GM18870 (cell line): ENCODE data around the gene ITPK1.

ENCODE experiments used
- ATAC-seq: cut with Tn5 transposase; IDR thresholded peaks from one replicate; pipeline ENCODE4 v1.9.1; 2021; ENCODE audit warnings: moderate library complexity; ENCODE audit not compliant: unreplicated experiment

ITPK1 gene

DNA sequence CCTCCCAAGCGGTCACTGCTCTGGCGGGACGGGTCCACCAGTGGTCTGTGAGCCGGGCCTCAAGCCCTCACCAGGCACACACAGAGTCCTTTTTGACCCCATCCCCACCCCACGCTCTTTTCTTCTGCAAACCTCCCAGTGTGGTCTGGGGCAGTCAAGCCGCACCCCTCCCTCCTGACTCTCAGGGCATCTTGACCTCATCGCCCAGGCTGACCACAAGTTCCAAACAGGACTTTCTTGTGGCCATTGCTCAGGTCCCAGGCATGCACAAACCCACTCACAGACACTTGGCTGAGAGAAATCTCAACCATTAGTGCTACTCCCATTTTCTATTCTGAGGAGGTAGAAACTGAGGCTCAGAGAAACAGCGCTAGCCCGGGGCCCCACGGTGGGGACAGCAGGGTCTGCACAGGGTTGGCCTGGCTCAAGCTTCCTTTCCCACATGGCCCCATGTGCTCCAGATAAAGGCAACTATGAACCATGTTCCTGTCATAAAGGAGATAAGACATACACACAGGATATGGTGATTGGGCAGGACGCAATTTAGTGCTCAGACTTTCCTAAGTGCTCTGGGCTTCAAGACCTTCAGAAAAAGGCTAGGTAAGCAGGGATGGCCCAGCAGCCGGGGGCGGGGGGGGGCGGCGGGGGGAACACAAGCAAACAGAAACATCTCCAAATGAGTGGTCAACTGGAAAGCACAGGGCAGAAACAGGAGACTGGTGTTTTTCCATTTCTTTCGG, 69.6 kb downstream of the ITPK1 start:
- no peak for ATAC-seq

DNA sequence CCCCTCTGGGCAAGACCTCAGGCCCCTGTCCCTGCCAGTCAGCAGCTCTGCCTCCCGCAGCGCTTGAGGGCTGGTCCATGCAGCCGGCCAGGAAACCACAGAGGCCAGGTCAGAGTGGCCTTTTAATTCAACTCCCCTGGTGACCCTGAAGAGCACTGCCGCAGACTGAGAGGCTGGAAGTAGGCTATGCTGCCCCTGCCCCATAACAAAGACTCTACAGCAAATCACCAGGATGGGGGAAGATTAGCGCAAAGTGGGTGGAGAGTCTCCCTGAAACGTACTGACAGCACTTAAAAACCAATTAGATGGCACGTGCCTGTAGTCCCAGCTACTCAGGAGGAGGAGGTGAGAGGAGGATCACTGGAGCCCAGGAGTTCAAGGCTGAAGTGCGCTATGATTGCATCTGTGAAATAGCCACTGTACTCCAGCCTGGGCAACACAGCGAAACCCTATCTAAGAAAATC, 70.5 kb downstream of the ITPK1 start:
- ATAC-seq, result no peak

DNA sequence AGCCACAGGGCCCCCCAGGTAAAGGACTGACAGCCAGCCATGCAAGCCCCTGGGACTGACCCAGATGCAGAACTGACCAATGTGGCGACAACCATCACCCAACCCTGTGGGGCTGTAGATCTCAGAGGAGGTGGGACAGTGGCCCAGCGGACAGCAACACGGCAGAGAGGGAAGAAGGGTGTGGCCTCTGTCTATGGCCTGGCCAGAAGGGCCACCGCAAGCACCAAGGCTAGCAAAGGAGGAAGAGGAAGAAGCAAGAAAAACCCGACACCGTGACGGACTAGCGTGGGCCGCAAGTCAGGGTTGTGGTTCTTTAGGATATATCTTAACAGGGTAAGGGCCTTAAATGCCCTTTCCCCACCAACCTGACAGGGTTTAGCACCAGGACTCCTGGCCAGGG, 71.2 kb downstream of the ITPK1 start:
- no peak for ATAC-seq

DNA sequence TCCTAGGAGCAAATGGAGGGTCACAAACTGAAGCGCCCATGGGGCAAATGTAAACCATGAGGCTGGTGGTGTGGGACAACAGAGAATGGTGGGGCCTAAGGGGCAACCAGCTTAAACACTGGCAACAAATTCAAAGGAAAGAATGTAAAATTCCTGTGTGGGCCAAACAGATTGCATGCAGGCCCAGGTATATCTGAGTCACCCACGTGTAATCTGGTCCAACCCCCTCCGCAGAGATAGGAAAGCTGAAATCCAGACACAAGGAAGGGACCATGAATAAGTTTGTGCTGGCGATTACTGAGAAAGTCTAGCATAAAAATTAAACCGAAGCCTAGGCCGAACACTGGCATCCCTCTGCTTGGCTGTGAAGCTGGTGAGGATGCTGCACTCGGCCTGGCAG, 71.6 kb downstream of the ITPK1 start:
- no peak for ATAC-seq

DNA sequence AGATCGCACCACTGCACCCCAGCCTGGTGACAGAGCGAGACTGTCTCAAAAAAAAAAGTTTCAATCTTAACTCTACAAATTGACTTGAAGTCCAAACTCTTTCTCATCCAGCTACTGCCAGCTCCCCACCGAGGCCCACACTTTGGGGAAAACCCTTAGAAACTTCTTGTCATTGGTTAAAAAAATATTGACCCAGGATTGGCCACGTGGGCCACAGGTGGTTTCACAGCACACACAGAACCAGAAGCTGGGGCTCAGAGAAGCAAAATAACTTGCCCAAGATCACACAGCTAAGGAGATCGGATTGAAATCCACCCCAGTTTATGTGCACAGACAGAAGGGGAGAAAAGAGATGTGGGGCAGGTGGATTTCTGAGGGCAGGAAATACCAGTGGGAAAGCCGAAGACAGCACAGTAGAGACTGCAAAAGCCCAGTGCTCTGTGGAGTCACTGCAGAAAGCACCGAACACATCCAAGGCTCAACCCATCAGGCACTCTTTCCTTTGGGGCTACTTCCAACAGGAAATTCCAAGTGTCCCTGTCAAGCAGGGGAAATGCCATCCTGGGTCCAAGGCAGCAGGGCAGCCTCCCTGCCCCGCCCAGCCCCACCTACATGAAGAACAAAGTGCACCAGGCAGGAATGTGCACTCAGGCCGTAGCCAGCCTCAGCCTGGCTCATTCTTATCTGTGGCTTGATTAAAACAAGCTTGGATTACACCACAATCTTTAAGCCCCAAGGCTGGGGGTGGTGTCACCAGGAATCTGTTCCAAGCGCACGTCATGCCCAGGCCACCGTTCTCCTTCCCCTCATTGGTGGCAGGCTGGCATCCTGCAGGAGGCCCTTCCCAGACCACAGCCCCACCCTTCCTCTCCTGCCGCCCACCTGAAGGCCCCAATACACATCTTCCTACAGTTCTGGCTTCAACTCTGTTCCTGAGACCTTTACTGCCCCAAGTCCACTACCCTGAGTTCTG, 72.5 kb downstream of the ITPK1 start:
- no peak for ATAC-seq

DNA sequence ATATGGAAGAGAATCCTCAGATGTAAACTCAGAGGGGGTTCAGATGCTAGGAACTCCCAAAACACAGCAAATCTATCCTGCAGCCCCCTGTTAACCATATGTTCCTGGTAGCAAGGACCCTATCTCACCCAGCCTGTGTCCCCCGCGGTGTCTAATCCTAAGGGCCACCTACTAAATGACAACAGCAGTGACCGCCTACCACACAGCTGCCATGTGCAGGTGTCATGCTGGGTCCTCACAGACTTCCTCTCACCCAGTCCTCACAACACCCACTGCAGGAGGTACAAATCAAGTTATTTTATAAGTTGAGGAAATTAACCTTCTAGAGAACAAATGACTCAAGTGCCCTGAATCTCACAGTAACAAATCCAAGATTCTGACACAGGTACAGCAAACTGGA, 73.9 kb downstream of the ITPK1 start:
- ATAC-seq, result no peak

DNA sequence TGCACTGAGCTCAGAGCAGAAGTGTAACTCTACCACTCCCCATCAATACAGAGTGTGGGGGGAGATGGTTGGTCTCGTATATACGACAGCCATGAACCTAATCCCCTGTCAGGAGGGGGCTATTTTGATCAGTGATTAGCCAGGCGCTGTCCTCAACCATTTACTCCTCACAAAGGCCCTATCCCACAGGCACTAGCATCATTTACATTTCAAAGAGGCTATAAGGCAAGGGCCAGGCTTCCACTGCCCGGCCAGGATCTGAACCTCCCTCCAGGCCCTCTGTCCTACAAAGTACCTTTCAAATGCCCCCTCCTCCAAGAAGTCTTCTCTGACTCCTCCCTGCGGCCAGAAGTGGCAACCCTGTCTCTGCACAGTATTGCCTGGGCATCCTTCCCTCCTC, 74.7 kb downstream of the ITPK1 start:
- ATAC-seq, result no peak

DNA sequence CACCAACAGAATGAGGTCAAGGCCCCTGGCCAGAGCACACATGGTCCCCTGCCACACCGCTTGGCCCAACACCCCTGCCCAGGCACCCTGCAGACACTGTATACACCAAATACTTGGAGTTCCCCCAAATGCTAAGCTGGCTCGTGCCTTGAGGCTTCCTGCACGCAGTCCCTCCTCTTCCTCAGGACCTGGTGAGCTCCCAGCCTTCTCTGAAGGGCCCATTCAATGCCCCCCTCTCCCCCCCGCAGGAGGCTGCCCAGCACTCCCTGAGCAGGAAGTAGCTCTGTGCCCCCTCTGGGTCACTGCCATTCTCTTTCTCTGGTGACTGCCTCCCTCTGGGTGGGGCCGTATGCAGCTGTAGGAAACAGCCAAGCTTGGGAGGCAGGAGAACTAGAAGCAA, 75.3 kb downstream of the ITPK1 start:
- no peak for ATAC-seq

DNA sequence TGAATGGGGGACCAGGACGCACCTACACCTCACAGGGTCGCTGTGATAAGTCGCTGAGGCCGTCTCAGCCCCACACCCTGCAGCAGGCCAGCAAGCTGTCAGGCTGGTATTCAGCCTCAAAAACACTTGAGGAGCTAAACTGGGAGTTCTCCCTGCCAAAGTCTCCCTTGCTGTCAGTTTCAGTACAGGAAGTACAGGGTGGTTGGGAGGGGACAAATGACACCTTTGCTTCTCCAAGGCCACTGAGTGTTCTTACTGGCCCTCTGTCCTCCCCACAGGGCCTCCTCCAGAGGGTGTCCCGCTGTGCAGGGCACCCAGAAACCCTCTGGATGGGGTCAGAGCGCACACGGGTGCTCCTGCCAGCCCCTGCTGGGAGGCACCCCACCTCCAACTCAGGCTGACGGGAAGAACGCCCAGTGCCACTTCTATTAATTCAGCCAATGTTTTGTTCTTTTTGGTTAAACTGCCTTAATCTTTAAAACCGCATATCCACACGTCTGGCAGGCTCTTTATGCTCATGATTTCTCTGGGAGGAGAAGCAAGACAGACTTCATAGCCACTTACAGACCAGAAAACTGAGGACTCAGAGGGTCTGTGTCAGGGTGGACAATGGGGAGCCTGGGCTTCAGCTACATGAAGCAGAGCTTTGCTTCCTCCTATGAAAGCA, 75.9 kb downstream of the ITPK1 start:
- ATAC-seq, result no peak

DNA sequence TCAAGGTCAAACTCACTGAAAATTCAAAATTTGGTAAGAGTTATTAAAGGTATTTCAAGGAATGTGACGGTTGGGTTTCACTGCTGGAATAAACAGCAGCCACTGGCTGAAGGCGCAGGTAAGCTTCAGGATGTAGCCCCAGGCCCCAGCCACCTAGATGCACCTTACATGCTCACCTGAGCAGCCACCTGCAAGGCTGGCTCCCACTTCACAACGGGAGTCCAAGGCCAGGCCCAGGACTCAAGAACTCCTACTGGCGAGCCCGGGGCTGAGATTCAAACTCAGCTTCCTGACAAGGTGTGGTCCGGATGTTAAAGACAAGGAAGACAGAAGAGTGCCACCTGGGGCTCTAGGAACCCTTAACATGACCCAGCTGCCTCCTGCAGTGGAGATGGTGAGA, 78.4 kb downstream of the ITPK1 start:
- no peak for ATAC-seq

DNA sequence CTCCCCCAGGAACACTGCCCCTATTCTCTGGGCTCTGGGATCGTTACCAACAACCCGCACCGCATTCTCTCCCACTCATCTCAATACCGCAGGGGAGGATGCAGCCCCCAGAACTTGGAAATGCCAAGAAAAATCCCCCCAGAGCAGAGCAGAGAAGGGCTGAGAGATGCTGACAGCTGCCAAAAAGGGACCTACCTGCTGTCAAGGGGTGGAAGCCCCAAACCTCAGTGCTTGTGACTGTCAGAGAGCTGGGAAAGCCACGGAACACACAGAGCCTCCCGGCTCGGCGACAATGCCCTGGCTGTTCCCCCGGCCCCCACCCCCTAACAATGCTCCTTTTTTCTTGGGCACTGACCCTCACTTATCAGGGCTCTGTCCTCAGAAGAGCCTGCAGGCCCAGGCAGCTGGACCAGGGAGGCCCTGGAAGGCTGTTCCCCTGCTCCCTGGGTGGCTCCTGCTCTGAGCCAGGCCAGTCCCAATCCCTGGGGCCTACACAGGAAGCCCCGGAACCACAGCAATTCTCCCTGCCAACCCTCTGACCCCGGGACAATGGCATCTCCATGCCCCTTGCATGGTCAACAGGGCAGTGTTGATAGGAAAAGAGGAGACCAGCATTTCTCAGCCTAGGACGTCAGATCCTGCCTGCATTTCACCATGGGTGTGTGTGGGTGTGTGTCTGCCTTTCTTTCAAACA, 78.9 kb downstream of the ITPK1 start:
- no peak for ATAC-seq

DNA sequence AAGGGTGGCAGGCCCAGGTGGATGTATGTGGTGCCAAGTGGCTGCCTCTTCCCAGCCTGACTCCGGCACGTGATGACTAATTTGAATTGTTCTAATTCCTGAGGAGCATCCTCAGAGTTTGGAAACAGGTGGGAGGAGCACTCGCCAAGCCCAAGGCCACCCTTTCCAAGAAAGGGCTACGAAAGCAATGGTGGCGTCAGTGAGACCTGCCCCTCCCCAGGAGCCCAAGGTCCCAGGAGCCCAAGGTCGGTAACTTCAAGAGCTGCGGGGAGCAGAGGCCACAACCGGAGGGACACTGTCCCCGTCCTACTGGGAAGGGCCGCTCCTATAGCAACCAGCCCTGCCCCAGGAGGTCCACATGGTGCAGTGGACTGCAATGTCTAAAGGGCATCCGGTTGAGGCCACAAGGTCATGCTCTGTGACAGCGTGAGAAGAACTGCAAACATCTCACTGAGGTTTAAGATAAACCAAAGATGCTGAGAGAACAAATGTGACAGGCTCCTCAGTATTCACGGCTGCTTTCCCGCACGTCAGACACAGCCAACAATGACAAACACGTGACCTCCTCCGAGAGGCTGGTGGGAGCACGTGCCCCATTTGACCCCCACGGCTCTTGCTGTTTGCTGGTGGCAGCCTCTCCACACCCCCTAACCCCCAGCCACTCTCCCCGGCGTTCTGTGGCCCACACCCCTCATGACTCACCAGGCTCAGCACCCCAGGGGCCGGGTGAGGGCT, 79.6 kb downstream of the ITPK1 start:
- ATAC-seq, result no peak

DNA sequence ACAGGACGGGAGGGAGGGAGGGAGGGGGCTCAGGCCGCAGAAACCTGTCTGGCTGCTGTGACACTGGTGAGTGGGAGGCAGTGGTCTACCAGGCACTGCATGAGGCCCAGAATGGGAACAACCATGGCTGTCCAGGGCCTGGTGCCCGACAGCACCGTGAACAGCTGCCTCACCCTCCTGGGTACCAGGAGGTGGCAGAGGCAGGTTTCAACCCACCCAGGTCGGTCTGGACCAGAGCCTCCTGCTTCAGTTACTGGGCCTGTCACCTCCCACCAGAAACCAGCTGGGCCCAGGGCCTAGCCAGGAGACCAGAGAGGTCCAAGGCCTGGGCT, 80.2 kb downstream of the ITPK1 start:
- ATAC-seq, result no peak

DNA sequence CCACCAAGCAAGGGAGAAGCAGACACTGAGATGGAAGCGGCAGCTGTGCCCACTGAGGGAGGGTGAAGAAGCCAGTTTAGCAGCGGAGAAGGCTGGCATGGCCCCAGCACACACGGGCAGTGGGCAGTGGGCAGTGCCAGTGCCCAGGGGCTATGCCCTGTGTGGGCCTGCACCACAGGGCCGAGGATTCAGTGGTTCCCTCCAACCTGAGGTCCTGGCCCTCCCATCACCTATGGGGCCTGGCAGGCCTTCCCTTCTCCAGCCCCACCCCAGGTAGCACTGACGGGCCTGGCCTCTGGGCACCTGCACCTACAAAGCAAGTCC, 81.1 kb downstream of the ITPK1 start:
- no peak for ATAC-seq

DNA sequence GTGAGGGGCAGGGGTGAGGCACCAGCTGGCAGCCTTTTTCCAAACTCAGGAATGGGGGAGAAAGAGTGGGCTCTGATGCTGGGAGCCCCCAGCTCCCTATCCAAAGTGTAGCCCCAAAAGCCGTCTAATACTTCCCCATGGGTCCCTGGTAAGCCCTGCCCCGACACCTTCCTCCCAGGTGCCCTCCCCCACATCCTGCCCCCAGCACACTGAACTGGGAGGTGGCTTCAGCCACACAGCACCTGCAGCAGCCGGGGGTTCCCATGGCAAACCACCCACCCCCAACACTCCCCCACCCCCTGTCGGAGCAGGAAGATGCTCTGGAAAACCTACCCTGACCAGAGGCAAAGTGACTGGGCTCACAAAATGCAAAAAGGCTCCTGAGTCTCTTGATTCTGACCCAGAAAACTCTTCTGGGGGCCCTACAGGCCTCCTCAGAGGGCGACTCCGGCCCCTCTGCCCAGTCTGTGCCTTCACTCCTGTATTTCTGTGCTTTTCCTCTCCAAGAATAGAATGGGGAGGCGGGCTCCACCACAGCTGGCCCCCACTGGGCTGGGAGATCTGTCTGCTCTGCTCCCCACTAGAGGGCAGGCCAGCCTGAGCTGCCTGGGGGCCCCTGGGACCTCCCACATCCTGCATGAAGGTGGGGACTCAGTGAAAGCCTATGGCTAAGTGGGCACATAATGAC, 81.6 kb downstream of the ITPK1 start:
- ATAC-seq, result peak; percentile 61

DNA sequence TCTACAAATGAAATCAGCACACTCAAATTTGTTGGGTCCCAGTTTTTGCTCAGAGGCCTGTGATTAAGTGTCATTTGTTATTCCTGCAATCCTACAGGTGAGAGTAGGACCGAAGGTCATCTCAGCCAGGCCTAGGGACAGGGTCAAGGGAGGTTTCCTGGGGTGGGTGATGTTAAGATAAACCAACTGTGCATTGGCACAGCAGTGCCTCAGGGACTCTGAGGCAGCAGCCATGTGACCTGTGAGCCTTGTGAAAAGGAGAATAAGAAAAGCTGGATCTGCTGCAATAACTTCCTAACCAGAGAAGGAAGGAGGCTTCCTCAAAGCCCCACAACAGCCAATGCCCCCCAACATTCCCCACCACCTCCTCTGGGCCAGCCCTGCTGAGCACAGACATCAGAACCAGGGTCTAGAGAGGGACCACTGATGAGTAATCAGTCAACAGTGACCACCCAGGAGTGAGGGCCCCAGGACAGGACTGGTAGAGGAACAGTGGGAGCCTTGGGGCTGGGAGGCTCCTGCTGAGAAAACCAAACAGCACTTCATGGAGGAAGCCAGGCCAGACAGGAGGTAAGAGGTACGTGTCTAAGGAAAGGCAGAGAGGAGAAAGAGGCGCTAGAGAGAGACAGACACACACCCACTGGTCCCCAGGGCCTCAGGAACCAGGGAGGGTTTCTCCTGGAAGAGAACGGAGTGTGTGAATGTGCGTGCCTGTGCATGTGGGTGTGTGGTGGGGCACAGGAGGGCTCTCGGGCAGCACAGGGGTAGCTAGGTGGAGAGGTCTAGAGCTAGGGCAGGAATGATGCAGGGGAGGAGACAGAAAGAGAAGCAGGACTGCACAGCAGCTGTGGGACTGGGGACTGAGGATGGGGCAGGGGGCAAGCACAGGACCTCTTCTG, 82.4 kb downstream of the ITPK1 start:
- no peak for ATAC-seq

DNA sequence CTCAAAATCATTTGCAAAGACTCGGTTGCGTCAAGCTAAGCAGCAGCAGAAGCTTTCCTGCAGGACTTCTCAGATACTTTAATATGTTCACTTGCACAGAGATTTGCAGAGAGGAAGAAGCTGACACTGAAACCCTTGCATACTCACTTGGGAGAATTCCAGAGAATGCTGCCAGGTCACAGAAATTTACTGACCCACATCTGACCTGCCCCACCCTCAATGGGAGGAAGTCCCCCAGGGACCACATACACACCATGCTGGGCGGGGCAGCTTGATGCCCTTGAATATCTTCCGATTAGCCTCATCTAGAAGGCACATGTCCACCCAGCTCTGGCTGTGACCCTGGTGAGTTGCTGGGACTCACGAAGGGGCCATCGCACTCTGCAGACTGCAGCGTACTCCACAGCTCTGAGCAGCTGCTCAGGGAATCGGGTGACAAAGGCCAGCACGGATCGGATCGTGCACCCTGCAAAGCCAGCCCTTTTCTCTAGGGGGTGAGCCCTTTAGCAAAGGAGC, 83.2 kb downstream of the ITPK1 start:
- ATAC-seq, result no peak

DNA sequence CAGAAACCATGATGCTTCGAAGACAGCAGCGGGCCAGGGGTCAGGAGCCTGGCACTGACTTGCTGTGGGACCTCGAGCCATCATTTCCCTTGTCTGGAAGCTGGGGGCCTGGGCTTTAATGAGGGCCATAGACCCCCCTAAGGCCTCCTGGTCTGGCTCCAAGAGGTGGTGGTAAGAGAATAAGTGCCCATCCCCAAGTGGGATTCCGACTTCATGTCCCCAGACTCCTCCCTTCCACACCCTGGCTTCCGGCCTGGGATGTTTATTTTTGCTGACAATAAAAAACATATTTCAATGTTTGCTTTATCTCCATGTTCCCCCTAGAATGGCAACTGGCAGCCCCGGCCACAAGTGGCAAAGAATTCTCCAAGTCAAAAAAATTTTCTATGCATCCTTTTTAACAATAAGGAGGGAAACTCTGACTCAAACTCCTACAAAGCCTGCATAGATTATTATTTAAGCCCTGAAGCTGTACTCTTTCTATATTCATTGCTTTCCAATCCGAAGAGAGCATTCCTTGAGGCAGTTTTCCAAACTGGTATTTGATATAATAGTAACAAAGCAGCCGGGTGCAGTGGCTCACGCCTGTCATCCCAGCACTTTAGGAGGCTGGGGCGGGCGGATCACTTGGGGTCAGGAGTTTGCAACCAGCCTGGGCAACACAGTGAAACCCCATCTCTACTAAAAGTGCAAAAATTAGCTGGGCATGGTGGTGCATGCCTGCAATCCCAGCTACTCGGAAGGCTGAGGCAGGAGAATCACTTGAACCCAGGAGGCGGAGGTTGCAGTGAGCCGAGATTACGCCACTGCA, 84.0 kb downstream of the ITPK1 start:
- ATAC-seq, result no peak
